SH-SY5Y (cell line): Measurements from ENCODE around the gene CACNA1I.

ENCODE experiments used
- GATA2 ChIP-seq: IDR thresholded peaks from 2 replicates; pipeline ENCODE4 v1.6.1; 2011; ENCODE audit warnings: mild to moderate bottlenecking, low read depth, low read length
- GATA3 ChIP-seq: IDR thresholded peaks from 2 replicates; pipeline ENCODE4 v1.6.1; 2011; ENCODE audit warnings: low read depth, mild to moderate bottlenecking, low read length, moderate library complexity

GRCh38 chr22:39612811-39613548, 42.4 kb downstream of the CACNA1I start:
- TF ChIP-seq GATA2 (no peak), GATA3 (no peak)
